ENCODE results near the gene LAMP1.

GRCh38 chr13:113357529-113357928 is 60.5 kb downstream of the LAMP1 start:
- TF ChIP-seq, protein P1, sequence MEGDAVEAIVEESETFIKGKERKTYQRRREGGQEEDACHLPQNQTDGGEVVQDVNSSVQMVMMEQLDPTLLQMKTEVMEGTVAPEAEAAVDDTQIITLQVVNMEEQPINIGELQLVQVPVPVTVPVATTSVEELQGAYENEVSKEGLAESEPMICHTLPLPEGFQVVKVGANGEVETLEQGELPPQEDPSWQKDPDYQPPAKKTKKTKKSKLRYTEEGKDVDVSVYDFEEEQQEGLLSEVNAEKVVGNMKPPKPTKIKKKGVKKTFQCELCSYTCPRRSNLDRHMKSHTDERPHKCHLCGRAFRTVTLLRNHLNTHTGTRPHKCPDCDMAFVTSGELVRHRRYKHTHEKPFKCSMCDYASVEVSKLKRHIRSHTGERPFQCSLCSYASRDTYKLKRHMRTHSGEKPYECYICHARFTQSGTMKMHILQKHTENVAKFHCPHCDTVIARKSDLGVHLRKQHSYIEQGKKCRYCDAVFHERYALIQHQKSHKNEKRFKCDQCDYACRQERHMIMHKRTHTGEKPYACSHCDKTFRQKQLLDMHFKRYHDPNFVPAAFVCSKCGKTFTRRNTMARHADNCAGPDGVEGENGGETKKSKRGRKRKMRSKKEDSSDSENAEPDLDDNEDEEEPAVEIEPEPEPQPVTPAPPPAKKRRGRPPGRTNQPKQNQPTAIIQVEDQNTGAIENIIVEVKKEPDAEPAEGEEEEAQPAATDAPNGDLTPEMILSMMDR (conservative IDR thresholded peaks at IDR 0.05), result no peak
- TF ChIP-seq ZFX (IDR thresholded peaks at IDR 0.05), result no peak

Data from C4-2B (cell line).